Mucosa of descending colon (tissue), 3 donors: ENCODE results near the gene DLX4. TPM values are rescaled to one million over a fixed set of nuclear protein-coding genes. Genes with fewer than 3 reads are reported as not detected.

Source experiments
- ATAC-seq: fragments of 200-7000 bp; cut with Tn5 transposase; one replicate; pipeline ENCODE4 v1.9.1; 2020; ENCODE audit warnings: mild to moderate bottlenecking, moderate library complexity
- DNase-seq, 3 donors: peaks; one replicate each; pipeline ENCODE4 v3.0.0-alpha.2; 2020
- H3K36me3 ChIP-seq: fragments of 200-600 bp; one replicate; pipeline ENCODE4 v1.8.0; 2021; ENCODE audit warnings: low read depth, mild to moderate bottlenecking
- H3K4me1 ChIP-seq: fragments of 200-600 bp; one replicate; pipeline ENCODE4 v1.8.0; 2021; ENCODE audit warnings: low read depth, mild to moderate bottlenecking
- H3K4me3 ChIP-seq: fragments of 200-600 bp; one replicate; pipeline ENCODE4 v1.8.0; 2021; ENCODE audit warnings: mild to moderate bottlenecking
- H3K9me3 ChIP-seq: fragments of 200-600 bp; one replicate; pipeline ENCODE4 v1.8.0; 2021; ENCODE audit warnings: mild to moderate bottlenecking
- intact Hi-C, 2 donors: fragments of 100-400 bp; cut with DNase I in 1 of 2; cut with micrococcal nuclease in 1 of 2; formaldehyde crosslinking; loops; one replicate each; pipeline versions ENCODE4 v1.11.0 to v1.11.1; 2022; cut with DNase I, micrococcal nuclease
- total RNA-seq, 3 donors: library from RNA; stranded (reverse); fragmentation: NEBNext Ultra II Directional in 2 of 3; extraction: Animal tissue kit (Norgen Biotek cat#: 25700) in 2 of 3; gene quantifications; one replicate each; pipeline versions ENCODE4 v1.2.1 to v1.2.4, GENCODE V29; 2021 to 2023
- TF ChIP-seq, protein P1 (sequence below): fragments of 200-600 bp; IDR thresholded peaks from one replicate; pipeline ENCODE4 v1.8.0; 2022; ENCODE audit warnings: antibody characterized with exemption, mild to moderate bottlenecking
- donor health status: DM: no; HTN: no; CAD: no; lungs with moderate emphysema.
- donor health status: DM: no; HTN: no; CAD: no.
- donor health status: DM: no; HTN: yes; CAD: no.

The DLX4 gene
- total RNA-seq, 3 donors from 2014 or later, result 0.14 to 0.60 (median 0.24) TPM

DNA sequence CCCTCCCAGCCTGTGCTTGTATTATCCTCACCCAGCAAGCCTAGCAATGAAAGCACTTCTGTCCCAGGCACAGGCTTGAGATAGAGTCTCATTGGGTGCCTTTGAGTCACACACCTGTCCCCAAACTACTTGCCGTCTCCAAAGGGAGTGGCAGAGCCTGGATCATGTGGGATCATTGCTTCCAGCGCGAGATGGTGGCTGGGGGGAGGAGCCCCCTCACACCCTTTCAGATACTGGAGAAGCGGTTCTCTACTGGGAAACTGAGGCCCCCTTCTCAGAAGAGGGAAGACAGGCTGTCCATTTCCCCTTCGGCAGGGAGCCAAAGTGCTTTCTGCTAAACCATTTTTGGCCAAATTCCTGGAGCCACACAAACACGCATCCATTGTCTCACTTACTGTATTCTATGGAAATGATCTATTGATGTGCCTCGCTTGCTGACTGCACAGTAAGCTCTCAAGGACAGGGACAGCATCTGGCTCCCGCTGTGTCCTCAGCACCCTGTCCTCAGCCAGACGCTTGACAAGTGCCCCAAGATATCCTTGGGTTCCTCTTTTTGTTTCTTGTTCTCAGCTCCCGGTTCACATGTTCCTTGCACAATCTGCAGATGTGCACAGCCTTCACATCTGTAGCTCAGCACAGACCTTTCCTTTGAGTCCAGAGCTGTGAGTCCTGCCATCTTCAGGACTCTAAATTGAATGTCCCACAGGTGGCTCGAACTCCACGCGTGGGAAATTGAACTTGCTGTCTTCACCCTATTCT, 52.0 kb downstream of the DLX4 start:
- ATAC-seq (no peak), DNase-seq (no peak)
- Histone ChIP-seq H3K9me3 (no peaks in the 10 kb centered on the region), H3K4me3 (no peak overlapping the region), H3K36me3 (no peaks in the 10 kb centered on the region), H3K4me1 (no peaks in the 10 kb centered on the region)
- intact Hi-C loops, result no loop called here
- TF ChIP-seq, protein P1, sequence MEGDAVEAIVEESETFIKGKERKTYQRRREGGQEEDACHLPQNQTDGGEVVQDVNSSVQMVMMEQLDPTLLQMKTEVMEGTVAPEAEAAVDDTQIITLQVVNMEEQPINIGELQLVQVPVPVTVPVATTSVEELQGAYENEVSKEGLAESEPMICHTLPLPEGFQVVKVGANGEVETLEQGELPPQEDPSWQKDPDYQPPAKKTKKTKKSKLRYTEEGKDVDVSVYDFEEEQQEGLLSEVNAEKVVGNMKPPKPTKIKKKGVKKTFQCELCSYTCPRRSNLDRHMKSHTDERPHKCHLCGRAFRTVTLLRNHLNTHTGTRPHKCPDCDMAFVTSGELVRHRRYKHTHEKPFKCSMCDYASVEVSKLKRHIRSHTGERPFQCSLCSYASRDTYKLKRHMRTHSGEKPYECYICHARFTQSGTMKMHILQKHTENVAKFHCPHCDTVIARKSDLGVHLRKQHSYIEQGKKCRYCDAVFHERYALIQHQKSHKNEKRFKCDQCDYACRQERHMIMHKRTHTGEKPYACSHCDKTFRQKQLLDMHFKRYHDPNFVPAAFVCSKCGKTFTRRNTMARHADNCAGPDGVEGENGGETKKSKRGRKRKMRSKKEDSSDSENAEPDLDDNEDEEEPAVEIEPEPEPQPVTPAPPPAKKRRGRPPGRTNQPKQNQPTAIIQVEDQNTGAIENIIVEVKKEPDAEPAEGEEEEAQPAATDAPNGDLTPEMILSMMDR, result no peak

DNA sequence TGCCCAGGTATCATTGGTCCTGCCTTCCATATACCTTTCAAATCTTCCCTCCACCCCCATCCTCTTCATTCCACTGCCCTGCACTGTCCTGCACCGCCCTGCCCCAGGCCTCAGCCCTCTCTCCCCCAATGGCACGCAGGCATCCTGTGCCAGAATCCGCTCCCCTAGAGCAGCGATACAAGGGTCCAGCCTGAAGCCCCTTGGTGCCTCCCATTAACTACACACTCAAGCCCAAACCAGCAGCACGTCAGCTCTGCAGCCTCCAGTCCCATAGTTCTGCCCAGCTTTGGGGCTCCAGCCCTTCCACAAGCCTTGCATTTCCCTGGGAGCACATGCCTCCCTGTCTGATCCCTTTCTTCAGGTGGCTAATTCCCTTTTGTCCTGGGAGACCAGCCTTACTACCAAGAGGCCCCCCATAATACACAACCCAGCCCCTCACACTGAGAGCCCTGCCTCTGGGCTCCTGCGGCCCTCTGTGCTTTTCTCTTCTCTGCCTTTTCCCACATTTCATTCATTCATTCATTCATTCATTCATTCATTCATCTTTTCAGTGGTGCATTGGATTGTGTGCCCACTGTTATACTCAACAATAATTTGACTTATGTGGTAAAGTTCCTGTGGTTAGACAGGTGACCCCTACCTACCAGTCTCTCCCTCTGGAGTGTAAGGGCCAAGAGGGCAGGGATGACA, 52.8 kb downstream of the DLX4 start:
- H3K9me3 ChIP-seq, result no peaks in the 10 kb centered on the region
- no peaks in the 10 kb centered on the region for H3K4me1 ChIP-seq
- TF ChIP-seq, protein P1, result no peak
- H3K4me3 ChIP-seq, result no peak overlapping the region
- ATAC-seq (no peak), DNase-seq (peak in 1 of 3 donors; percentile 25)
- intact Hi-C loops, result no loop called here
- H3K36me3 ChIP-seq, result no peaks in the 10 kb centered on the region

DNA sequence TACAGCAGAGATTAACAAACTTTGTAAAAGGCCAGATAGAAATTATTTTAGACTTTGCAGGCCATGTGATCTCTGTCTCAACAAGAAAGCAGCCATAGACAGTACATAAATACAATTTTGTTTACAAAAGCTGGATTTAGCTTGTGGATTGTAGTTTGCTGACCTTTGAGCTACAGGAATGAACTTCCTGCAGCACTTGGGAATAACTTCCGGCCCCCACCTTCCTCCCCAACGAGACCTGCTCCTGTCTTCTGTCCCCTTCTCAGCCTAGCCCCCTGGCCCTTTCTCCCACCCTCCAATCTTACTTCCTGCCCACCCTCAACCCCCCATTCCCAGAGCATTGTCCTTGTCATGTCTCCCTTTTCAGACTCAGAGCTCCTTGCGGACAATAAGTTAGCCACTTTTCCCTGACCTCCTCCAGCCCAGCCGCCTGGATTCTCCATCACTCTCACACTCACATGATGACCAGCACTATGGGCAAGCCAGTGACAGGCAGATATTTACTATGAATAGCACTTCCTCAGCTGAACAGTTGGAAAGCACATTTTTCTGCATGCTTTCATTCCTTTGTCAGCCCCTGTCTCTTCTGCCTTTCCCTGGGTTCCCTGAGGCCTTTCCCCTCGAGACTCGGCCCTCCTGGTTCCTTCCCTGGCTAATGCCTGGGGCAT, 53.6 kb downstream of the DLX4 start:
- TF ChIP-seq, protein P1, result no peak
- intact Hi-C loops, result no loop called here
- Histone ChIP-seq H3K9me3 (no peaks in the 10 kb centered on the region), H3K4me1 (no peaks in the 10 kb centered on the region), H3K36me3 (no peaks in the 10 kb centered on the region), H3K4me3 (no peak overlapping the region)
- DNase-seq (peak in 1 of 3 donors; percentile 3), ATAC-seq (no peak)

DNA sequence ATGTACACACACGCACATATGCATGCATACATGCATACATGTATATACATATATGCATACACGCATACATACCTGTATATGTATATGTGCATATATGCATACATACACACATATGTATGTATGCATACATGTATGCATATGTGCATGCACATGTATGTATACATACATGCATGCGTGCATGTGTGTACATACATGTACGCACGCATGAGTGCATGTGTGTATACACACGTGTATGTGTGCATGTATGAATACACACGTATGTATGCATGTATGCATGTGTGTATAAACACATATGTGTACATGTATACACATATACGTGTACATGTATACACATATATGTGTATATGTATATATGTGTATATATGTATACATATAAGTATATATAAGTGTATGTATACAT, 54.5 kb downstream of the DLX4 start:
- H3K9me3 ChIP-seq, result no peaks in the 10 kb centered on the region
- no peaks in the 10 kb centered on the region for H3K36me3 ChIP-seq
- TF ChIP-seq, protein P1, result no peak
- H3K4me1 ChIP-seq, result no peaks in the 10 kb centered on the region
- DNase-seq (no peak), ATAC-seq (no peak)
- no peak overlapping the region for H3K4me3 ChIP-seq
- intact Hi-C loops, result no loop called here

Other genes with a start within 250 kb of the DLX4 start
- gene FAM117A, start 205.1 kb upstream of the DLX4 start, total RNA-seq, result 10 to 100 TPM in 1 of 3 donors, 1 to 10 TPM in 2; 6.5 to 22.0 (median 8.8) TPM
- gene KAT7, start 180.5 kb upstream of the DLX4 start, total RNA-seq, result 10 to 100 TPM; 43.7 to 73.4 (median 59.7) TPM
- not detected for gene TAC4, start 121.1 kb upstream of the DLX4 start, total RNA-seq
- under 1 TPM in 1 of 3 donors, not detected in 2; 0.22 TPM for gene DLX3, start 26.0 kb downstream of the DLX4 start, total RNA-seq
- gene ITGA3, start 86.9 kb downstream of the DLX4 start, total RNA-seq, result 100 to 1,000 TPM; 108 to 170 (median 108) TPM
- gene PDK2, start 126.2 kb downstream of the DLX4 start, total RNA-seq, result 10 to 100 TPM; 51.0 to 91.6 (median 72.6) TPM
- gene SAMD14, start 161.0 kb downstream of the DLX4 start, total RNA-seq, result 1 to 10 TPM in 2 of 3 donors, under 1 TPM in 1; 0.52 to 2.6 (median 1.2) TPM
- 10 to 100 TPM; 27.3 to 47.5 (median 33.1) TPM for gene PPP1R9B, start 181.5 kb downstream of the DLX4 start, total RNA-seq
- 10 to 100 TPM in 1 of 3 donors, 1 to 10 TPM in 1, under 1 TPM in 1; 0.64 to 30.7 (median 6.8) TPM for gene SGCA, start 196.8 kb downstream of the DLX4 start, total RNA-seq
- 100 to 1,000 TPM in 2 of 3 donors, 10 to 100 TPM in 1; 53.0 to 248 (median 160) TPM for gene COL1A1, start 232.4 kb downstream of the DLX4 start, total RNA-seq